ENCODE measurements around the gene MRPL28.
"Not testable (repeated sequence)": the region's sequence is repeated elsewhere in the genome, so short reads cannot be mapped to it uniquely, and the experiment has no call there.

The MRPL28 gene

DNA sequence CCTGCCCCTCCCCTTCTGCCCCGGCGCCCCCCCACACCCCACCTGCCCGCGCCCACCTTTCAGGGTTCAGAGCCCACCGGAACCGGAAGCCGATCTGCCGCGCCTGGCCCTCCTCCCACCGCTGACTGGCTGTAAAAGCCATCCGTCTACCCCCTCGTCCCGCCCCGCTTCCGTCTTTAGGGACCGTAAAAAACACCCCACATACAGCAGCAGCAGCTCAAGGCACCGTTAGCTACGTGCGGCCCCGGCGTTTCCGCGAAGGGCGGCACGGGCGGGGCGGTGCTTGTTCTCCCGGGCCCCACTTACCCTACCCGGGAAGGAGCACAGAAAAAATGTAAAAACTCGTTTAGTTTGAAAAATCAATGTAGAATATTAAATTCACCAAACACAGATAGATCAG, at the start of gene MRPL28:
Gene MRPL28 (minus strand): TSS at position 96 of the 400 bp plus-strand sequence. CDS start 320 bp downstream, outside the sequence.
- H3K27ac ChIP-seq (ENCODE audit: low read length), result no peak within 1 kb of the TSS
- H3K9ac ChIP-seq (ENCODE audit: low read depth, low read length), result peak within 1 kb of the TSS; percentile 51
- no peaks in the 10 kb centered on the region for H3K27me3 ChIP-seq (ENCODE audit: insufficient read depth, low read length)
- H3K4me1 ChIP-seq (ENCODE audit: insufficient read depth, low read length), result peaks cover 5% of the 10 kb centered on the region; the same call in 1 of the 2 replicates
- no peaks in the 10 kb centered on the region for H3K9me3 ChIP-seq (ENCODE audit: insufficient read depth, low read depth, low read length)
- H3K36me3 ChIP-seq (ENCODE audit: insufficient read depth, low read depth, low read length), result peaks cover 74% of the 10 kb centered on the region
- peak within 1 kb of the TSS; percentile 65; the same call in 1 of the 2 replicates for H3K4me3 ChIP-seq (ENCODE audit: low read length)

DNA sequence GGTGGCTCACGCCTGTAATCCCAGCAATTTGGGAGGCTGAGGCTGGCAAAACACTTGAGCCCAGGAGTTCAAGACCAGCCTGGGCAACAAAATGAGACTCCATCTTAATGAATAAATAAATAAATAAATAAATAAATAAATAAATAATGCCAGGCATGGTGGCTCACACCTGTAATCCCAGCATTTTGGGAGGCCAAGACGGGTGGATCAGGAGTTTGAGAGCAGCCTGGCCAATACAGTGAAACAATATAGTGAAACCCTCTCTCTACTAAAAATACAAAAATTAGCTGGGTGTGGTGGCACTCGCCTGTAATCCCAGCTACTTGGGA, 44.8 kb upstream of the MRPL28 start:
- not testable (repeated sequence) for H3K4me3 ChIP-seq (ENCODE audit: low read length); H3K4me1 ChIP-seq (ENCODE audit: insufficient read depth, low read length); H3K27ac ChIP-seq (ENCODE audit: low read length); H3K9ac ChIP-seq (ENCODE audit: low read depth, low read length); H3K36me3 ChIP-seq (ENCODE audit: insufficient read depth, low read depth, low read length); H3K9me3 ChIP-seq (ENCODE audit: insufficient read depth, low read depth, low read length); H3K27me3 ChIP-seq (ENCODE audit: insufficient read depth, low read length)

DNA sequence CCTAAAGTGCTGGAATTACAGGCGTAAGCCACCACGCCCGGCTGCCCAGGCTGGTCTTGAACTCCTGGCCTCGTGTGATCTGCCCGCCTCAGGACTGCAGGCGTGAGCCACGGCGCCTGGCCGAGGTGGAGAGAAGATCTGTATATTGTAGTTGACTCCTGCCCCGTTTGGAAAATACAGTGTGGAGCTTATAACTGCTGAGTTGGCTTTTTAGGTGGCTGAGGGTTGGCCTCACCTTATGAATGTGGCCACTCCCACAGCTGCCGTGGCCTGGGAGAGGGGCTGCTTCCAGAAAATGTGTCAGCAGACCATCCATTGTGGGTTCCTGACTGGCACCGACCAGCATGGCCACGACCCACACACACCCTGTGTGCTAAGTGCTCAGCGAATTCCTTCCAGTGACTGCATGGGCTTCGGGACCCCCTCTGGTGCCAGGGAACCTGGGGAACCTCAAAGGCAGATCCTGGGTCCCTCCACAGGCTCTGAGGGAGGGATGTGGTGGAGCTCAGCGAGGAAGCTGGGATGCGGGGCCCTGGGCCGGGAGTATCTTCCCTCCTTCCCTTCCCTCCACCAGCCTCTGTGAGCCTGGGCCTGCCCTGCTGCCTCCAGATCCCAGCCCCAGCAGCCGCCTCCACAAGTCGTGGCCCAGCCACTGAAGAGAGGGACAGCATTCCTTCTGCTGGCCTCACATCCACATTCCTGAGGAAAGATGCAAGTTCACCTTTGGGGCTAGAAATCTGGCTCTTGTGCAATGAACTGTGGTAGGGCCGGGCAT, 44.2 kb upstream of the MRPL28 start:
- 0 out of 2 replicates have a peak, but pooled peaks cover 5% of the 10 kb centered on the region for H3K36me3 ChIP-seq (ENCODE audit: insufficient read depth, low read depth, low read length)
- no peaks in the 10 kb centered on the region for H3K27me3 ChIP-seq (ENCODE audit: insufficient read depth, low read length)
- H3K9me3 ChIP-seq (ENCODE audit: insufficient read depth, low read depth, low read length), result no peaks in the 10 kb centered on the region
- H3K4me1 ChIP-seq (ENCODE audit: insufficient read depth, low read length), result no peaks in the 10 kb centered on the region
- H3K27ac ChIP-seq (ENCODE audit: low read length), result no peak overlapping the region
- H3K4me3 ChIP-seq (ENCODE audit: low read length), result no peak overlapping the region
- H3K9ac ChIP-seq (ENCODE audit: low read depth, low read length), result no peak overlapping the region

DNA sequence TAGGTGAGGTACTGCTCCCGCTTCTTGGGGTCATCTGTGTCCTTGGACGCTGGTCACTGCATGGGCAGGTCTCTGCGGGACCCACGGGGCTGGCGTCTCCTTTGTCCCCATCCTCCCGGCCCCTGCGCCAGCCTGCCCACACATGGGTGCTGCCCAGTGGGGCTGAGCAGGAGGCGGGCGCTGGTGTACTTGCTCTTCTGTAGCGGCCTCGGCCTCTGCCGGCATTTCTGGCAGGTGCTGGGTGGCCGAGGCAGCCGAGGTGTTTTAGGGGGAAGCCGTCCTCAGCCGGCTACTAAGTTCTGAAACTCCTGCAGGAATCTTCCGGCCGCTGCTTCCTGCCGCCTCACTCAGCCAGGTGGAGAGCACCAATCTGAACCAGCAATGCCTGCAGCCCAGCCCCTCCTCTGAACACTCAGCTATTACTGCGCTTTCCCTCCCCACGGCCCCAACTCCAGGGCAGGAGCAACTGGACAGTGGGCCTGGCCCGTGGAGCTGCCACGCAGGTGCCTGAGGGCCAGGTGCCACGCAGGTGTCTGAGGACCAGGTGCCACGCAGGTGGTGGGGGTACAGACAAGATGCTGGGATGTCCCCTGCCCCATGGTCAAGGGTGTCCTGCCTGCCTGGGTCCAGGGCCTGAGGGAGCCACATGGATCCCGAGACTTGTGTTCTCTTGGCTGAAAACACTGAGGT, 41.4 kb upstream of the MRPL28 start:
- Histone ChIP-seq H3K36me3 (ENCODE audit: insufficient read depth, low read depth, low read length) (0 out of 2 replicates have a peak, but pooled peaks cover 5% of the 10 kb centered on the region), H3K4me1 (ENCODE audit: insufficient read depth, low read length) (no peaks in the 10 kb centered on the region), H3K9ac (ENCODE audit: low read depth, low read length) (no peak overlapping the region), H3K4me3 (ENCODE audit: low read length) (no peak overlapping the region), H3K27me3 (ENCODE audit: insufficient read depth, low read length) (no peaks in the 10 kb centered on the region), H3K9me3 (ENCODE audit: insufficient read depth, low read depth, low read length) (no peaks in the 10 kb centered on the region), H3K27ac (ENCODE audit: low read length) (no peak overlapping the region)

DNA sequence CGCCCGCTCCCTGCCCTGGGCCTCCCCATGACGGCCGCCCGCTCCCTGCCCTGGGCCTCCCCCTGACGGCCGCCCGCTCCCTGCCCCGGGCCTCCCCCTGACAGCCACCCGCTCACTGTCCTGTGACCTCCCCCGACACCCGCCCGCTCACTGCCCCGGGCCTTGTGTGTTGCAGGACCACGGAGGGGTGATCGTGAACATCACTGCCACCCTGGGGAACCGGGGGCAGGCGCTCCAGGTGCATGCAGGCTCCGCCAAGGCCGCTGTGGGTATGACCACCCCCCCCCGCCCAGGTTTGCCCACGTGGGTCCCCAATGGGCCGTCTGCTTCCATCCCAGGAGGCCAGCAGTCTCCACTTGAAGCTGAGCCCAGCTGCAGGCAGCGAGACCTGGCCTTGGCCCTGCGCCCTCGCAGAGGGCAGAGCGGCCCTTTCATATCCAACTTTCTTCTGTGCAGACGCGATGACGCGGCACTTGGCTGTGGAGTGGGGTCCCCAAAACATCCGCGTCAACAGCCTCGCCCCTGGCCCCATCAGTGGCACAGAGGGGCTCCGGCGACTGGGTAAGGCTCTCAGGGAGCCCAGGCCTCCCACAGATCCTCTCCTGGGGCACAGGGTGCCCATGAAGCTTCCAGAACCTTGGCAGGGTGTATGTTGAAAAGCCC, 40.3 kb upstream of the MRPL28 start:
- Histone ChIP-seq H3K9ac (ENCODE audit: low read depth, low read length) (no peak overlapping the region), H3K36me3 (ENCODE audit: insufficient read depth, low read depth, low read length) (0 out of 2 replicates have a peak, but pooled peaks cover 5% of the 10 kb centered on the region), H3K4me3 (ENCODE audit: low read length) (no peak overlapping the region), H3K27ac (ENCODE audit: low read length) (no peak overlapping the region), H3K4me1 (ENCODE audit: insufficient read depth, low read length) (no peaks in the 10 kb centered on the region), H3K9me3 (ENCODE audit: insufficient read depth, low read depth, low read length) (no peaks in the 10 kb centered on the region), H3K27me3 (ENCODE audit: insufficient read depth, low read length) (no peaks in the 10 kb centered on the region)

DNA sequence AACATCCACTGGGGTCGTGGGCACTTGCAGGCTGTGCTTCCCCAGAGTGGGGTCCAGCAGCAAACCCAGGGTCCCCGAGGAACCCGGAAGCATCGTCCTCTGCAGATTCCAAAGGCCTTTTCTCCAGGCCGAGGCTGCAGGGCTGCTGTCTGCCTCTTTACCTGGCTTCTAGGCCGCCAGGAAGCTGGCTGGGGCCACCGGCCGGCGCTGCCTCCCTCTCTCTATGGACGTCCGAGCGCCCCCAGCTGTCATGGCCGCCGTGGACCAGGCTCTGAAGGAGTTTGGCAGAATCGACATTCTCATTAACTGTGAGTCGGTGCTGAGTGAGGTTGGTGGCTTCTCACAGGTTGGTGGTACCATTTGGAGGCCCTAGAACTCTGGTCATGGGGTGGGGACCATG, 36.9 kb upstream of the MRPL28 start:
- H3K9ac ChIP-seq (ENCODE audit: low read depth, low read length), result no peak overlapping the region
- H3K27ac ChIP-seq (ENCODE audit: low read length), result no peak overlapping the region
- no peaks in the 10 kb centered on the region for H3K27me3 ChIP-seq (ENCODE audit: insufficient read depth, low read length)
- no peaks in the 10 kb centered on the region for H3K4me1 ChIP-seq (ENCODE audit: insufficient read depth, low read length)
- H3K9me3 ChIP-seq (ENCODE audit: insufficient read depth, low read depth, low read length), result no peaks in the 10 kb centered on the region
- no peak overlapping the region for H3K4me3 ChIP-seq (ENCODE audit: low read length)
- 0 out of 2 replicates have a peak, but pooled peaks cover 5% of the 10 kb centered on the region for H3K36me3 ChIP-seq (ENCODE audit: insufficient read depth, low read depth, low read length)

DNA sequence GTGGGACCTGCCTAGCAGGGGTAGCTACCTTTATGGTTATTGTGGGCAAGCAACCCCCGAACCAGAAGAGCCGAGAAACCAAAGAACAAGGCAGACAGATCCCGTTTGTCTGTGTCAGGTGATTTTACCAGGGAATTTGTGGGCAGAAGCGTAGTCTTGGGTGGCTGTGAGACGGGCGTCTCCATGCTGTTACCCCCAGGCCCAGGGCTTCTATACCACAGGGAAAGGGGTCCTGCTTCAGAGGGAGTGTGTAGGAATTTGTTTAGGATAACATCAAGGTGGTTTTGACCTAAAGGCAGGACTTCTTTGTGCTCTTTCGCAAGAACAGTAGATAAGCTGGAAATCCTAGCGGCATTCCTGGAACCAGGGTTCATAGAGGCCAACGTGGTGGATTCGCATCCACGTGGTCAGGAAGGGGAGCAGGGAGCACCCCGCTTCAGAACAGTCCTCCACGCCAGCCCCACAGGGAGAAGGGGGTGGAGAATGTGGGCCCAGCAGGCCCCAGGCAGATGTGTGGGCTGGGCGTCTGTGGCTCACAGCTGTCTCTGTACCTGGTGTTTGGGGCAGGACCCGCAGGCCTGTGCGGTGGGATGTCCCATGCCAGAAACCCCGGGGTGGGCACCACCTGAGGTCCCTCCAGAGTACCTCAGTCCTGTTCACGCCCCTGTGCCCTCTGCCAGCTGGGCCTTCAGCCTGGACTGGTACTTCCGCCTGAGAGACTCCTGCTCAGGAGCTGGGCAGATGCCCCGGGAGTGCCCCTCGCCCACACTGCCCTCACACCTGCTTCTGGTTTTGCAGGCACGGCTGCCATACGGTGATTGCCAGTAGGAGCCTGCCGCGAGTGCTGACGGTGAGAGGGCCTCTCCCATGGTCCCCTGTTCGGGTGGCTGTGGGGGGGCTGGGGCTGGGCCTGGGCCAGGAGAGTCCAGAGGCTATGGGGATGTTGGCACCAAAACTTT, 35.5 kb upstream of the MRPL28 start:
- Histone ChIP-seq H3K27ac (ENCODE audit: low read length) (no peak overlapping the region), H3K4me1 (ENCODE audit: insufficient read depth, low read length) (no peaks in the 10 kb centered on the region; the same call in 1 of the 2 replicates), H3K9ac (ENCODE audit: low read depth, low read length) (no peak overlapping the region), H3K27me3 (ENCODE audit: insufficient read depth, low read length) (no peaks in the 10 kb centered on the region), H3K36me3 (ENCODE audit: insufficient read depth, low read depth, low read length) (no peaks in the 10 kb centered on the region), H3K4me3 (ENCODE audit: low read length) (no peak overlapping the region), H3K9me3 (ENCODE audit: insufficient read depth, low read depth, low read length) (no peaks in the 10 kb centered on the region)

DNA sequence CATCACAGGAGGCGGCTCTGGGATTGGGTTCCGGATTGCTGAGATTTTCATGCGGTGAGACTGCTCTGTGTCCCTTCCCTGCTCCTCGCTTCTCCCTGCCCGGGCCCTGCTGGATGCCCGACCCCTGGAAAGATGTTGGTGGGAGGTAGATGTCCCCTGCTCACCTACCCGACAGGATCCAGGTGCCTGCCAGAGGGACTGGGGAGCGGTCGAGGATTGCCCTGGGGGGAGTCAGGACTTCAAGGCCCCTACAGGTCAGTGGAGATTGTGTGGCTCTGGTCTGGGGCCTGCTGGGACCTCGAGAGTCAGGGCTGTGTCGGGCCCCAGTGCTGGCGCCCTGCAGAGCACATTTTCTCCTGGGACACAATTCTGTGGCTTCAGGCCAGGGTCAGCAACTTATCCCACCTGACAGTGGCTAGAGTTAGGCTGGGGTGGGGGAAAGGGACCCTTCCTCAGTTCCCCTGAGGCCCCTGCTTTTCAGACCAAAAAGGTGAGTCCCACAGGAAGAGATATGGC, 34.7 kb upstream of the MRPL28 start:
- Histone ChIP-seq H3K27me3 (ENCODE audit: insufficient read depth, low read length) (no peaks in the 10 kb centered on the region), H3K9ac (ENCODE audit: low read depth, low read length) (no peak overlapping the region), H3K9me3 (ENCODE audit: insufficient read depth, low read depth, low read length) (no peaks in the 10 kb centered on the region), H3K36me3 (ENCODE audit: insufficient read depth, low read depth, low read length) (peaks cover 7% of the 10 kb centered on the region; the same call in 1 of the 2 replicates), H3K27ac (ENCODE audit: low read length) (no peak overlapping the region), H3K4me3 (ENCODE audit: low read length) (no peak overlapping the region), H3K4me1 (ENCODE audit: insufficient read depth, low read length) (no peaks in the 10 kb centered on the region; the same call in 1 of the 2 replicates)

DNA sequence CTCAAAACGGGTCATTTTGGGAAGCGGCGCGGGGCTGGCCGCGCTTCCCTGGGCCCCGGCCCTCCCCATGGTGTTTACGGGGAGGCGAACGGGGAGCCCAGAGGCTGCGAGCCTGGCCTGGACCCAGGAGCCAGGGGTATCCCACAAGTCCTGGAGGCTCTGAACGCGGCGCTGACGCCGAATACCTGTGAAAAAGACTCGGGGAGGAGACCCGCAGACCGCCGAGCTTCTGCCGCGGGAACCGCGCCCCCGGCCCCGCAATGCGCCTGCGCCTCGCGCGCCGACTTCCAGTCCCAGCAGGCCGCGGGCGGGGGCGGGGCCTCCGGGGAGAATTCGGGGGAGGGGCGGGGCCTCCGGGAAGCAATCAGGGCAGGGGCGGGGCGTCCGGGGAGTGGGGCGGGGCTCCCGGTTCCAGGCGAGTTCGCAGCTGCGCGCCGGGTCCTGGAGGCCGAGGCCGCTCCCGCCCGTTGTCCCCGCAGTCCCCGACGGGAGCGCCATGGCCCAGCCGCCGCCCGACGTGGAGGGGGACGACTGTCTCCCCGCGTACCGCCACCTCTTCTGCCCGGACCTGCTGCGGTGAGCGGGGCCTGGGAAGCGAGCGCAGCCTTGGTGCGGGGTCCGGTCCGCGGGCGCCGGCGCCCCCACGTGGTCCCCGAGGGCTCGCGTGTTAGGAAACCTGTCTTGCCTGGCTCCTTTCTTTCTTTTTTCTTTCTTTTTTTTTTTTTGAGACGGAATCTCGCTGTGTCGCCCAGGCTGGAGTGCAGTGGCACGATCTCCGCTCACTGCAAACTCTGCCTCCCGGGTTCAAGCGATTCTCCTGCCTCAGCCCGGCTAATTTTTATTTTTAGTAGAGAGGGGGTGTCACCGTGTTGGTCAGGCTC, 31.4 kb upstream of the MRPL28 start, which contains the start of gene DECR2:
Gene DECR2 (plus strand): TSS at position 418 of the 881 bp plus-strand sequence. CDS start 79 bp downstream, at position 497.
- peak within 1 kb of the TSS; percentile 82 for H3K9ac ChIP-seq (ENCODE audit: low read depth, low read length)
- H3K27ac ChIP-seq (ENCODE audit: low read length), result peak within 1 kb of the TSS; percentile 1
- no peaks in the 10 kb centered on the region; the same call in 1 of the 2 replicates for H3K4me1 ChIP-seq (ENCODE audit: insufficient read depth, low read length)
- peaks cover 28% of the 10 kb centered on the region for H3K36me3 ChIP-seq (ENCODE audit: insufficient read depth, low read depth, low read length)
- H3K27me3 ChIP-seq (ENCODE audit: insufficient read depth, low read length), result no peaks in the 10 kb centered on the region
- H3K4me3 ChIP-seq (ENCODE audit: low read length), result peak within 1 kb of the TSS; percentile 74
- no peaks in the 10 kb centered on the region for H3K9me3 ChIP-seq (ENCODE audit: insufficient read depth, low read depth, low read length)

DNA sequence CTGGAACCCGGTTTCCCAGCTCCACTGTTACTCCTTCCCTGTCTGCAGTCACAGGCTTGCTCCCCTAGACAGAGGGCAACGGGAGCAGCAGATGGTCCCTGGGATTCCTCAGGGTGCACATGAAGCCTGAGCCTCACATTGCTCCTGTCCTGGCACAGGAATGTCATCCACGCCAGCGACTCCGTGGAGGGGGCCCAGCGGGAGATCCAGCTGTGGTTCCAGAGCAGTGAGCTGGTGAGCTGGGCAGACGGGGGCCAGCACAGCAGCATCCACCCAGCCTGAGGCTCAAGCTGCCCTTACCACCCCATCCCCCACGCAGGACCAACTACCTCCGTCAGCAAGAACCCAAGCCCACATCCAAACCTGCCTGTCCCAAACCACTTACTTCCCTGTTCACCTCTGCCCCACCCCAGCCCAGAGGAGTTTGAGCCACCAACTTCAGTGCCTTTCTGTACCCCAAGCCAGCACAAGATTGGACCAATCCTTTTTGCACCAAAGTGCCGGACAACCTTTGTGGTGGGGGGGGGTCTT, 29.8 kb upstream of the MRPL28 start:
- Histone ChIP-seq H3K4me1 (ENCODE audit: insufficient read depth, low read length) (peaks cover 6% of the 10 kb centered on the region; the same call in 1 of the 2 replicates), H3K9ac (ENCODE audit: low read depth, low read length) (no peak overlapping the region)

More for the DNA sequence above, 29.8 kb upstream of the MRPL28 start:
- Histone ChIP-seq H3K27me3 (ENCODE audit: insufficient read depth, low read length) (no peaks in the 10 kb centered on the region), H3K9me3 (ENCODE audit: insufficient read depth, low read depth, low read length) (no peaks in the 10 kb centered on the region), H3K27ac (ENCODE audit: low read length) (no peak overlapping the region), H3K36me3 (ENCODE audit: insufficient read depth, low read depth, low read length) (peaks cover 28% of the 10 kb centered on the region), H3K4me3 (ENCODE audit: low read length) (no peak overlapping the region)

Measured in iPS-20b (cell line).